Ascending aorta (tissue), 2 donors: ENCODE results near the gene SLC2A1. TPM values are rescaled to one million over a fixed set of nuclear protein-coding genes. Genes with fewer than 3 reads are reported as not detected.

Source experiments
- DNase-seq, 2 donors: peaks; one replicate each; pipeline ENCODE4 v3.0.0-alpha.2; 2019; ENCODE audit warnings: low spot score in 2 of 2
- H3K27ac ChIP-seq, 2 donors: fragments of 200-600 bp; sonication (generic); one replicate each; pipeline ENCODE4 v1.5.1; 2016 to 2017; ENCODE audit warnings: mild to moderate bottlenecking in 1 of 2
- H3K27me3 ChIP-seq: fragments of 200-600 bp; sonication (generic); one replicate; pipeline ENCODE4 v1.5.1; 2017
- H3K36me3 ChIP-seq, 2 donors: fragments of 200-600 bp; sonication (generic); one replicate each; pipeline ENCODE4 v1.5.1; 2016
- H3K4me1 ChIP-seq, 2 donors: fragments of 200-600 bp; sonication (generic); one replicate each; pipeline ENCODE4 v1.5.1; 2016 to 2017; ENCODE audit warnings: mild to moderate bottlenecking in 1 of 2
- H3K4me3 ChIP-seq, 2 donors: fragments of 200-600 bp; sonication (generic); one replicate each; pipeline ENCODE4 v1.5.1; 2016 to 2017; ENCODE audit warnings: mild to moderate bottlenecking in 1 of 2
- H3K9me3 ChIP-seq, 2 donors: fragments of 200-600 bp; sonication (generic); one replicate each; pipeline ENCODE4 v1.5.1; 2016
- intact Hi-C: fragments of 100-400 bp; cut with DNase I; formaldehyde crosslinking; loops from one replicate; pipeline ENCODE4 v1.15.1; 2023
- total RNA-seq: library from RNA; depleted of rRNA; stranded (reverse); fragments of >200 nt; gene quantifications from one replicate; pipeline ENCODE4 v1.1.0, GENCODE V29; 2016
- TF ChIP-seq, protein P1 (sequence below), 3 experiments: fragments of 200-600 bp in 2 of 3; fragments of 450-650 bp in 1 of 3; sonication (generic) in 2 of 3; IDR thresholded peaks; one replicate each; pipeline ENCODE4 v1.5.1; 2016 to 2019; ENCODE audit warnings: antibody characterized with exemption in 3 of 3, mild to moderate bottlenecking in 1 of 3, moderate library complexity in 1 of 3

The SLC2A1 gene
- total RNA-seq, 1 donor from 2014 or later, result 15.5 TPM

DNA sequence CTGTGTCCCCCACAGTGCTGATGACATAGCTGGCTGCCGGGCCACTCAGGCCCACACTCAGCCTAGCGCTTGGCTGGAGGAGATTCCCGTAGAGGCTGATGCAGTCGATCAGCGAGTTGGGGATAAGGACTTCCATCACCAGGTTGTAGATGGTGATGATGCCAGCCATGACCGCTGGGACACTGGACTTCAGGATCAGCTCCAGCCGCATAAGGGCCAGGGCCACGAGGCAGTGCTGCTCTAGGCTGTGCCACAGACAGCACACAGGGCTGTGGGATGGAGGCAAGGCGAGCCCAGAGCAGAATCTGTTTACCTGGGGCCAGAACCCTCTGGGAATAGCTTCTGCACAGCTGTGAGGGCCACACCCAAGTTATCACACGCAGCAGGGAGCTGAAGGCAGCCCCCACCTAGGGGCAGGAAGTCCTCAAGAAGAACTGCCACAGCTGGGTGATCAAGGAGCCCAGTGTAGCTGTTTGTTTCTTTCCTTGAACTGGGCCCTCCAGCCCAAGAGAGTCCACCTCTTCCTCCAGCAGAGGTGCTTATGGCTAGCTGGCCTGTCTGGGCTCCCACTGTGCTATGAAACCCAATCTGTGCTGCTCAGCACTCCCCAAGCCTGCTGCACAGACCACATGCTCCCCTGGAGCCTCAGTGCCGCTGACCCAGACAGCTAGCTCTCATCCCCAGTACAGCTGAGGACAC is 6.2 kb downstream of the SLC2A1 start:
- Histone ChIP-seq H3K27ac (peak overlapping the region; percentile 55 to 60), H3K9me3 (no peaks in the 10 kb centered on the region), H3K4me3 (no peak overlapping the region), H3K27me3 (no peaks in the 10 kb centered on the region), H3K36me3 (no peaks in the 10 kb centered on the region), H3K4me1 (peaks cover 4 to 28% of the 10 kb centered on the region in 2 donors)
- intact Hi-C loops, result loop anchor here (10.0 kb wide), 1 partner anchor 1458 kb away; no protein-coding TSS in a partner anchor
- no peak for DNase-seq
- TF ChIP-seq, protein P1, sequence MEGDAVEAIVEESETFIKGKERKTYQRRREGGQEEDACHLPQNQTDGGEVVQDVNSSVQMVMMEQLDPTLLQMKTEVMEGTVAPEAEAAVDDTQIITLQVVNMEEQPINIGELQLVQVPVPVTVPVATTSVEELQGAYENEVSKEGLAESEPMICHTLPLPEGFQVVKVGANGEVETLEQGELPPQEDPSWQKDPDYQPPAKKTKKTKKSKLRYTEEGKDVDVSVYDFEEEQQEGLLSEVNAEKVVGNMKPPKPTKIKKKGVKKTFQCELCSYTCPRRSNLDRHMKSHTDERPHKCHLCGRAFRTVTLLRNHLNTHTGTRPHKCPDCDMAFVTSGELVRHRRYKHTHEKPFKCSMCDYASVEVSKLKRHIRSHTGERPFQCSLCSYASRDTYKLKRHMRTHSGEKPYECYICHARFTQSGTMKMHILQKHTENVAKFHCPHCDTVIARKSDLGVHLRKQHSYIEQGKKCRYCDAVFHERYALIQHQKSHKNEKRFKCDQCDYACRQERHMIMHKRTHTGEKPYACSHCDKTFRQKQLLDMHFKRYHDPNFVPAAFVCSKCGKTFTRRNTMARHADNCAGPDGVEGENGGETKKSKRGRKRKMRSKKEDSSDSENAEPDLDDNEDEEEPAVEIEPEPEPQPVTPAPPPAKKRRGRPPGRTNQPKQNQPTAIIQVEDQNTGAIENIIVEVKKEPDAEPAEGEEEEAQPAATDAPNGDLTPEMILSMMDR (IDR thresholded peaks at IDR 0.05), result no peak

DNA sequence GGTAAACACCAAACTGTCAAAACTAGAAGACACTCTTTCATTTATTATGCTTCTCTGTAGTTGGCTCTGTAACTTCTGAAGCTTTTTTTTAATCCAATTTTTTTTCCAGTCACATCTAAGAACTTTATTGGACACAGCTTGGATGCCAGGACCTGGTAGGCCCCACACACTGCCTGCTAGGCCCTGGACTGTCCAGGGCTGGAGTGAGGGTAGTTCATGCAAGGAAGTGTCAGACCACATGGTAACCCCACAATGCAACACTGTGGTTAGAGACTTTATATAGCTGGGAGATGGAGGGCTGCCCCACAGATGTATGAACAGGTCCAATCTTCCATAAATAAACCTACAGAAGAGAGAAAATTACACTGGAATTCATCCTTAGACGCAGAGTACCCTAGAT is 7.1 kb downstream of the SLC2A1 start:
- TF ChIP-seq, protein P1 (IDR thresholded peaks at IDR 0.05), result no peak
- Histone ChIP-seq H3K36me3 (no peaks in the 10 kb centered on the region), H3K4me1 (peaks cover 5 to 22% of the 10 kb centered on the region in 2 donors), H3K9me3 (no peaks in the 10 kb centered on the region), H3K4me3 (no peak overlapping the region), H3K27ac (no peak overlapping the region), H3K27me3 (no peaks in the 10 kb centered on the region)
- intact Hi-C loops, result loop anchor here (10.0 kb wide), 1 partner anchor 1457 kb away; no protein-coding TSS in a partner anchor
- DNase-seq, result no peak

DNA sequence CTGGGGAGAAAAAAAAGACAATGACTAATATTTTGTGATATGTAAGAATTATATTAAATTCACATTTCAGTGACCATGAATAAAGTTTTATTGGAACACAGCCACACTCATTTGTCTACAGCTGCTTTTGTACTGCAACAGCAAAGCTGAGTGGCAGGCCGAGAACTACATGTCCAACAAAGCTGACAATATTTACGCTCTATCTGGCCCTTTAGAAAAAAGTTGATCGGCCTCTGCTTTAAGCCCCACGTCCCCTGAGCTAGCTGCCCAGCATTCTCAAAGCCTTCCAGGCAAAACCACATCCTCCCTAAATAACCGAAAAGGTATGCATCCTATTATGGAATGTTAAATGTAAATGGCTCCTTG is 8.6 kb downstream of the SLC2A1 start:
- Histone ChIP-seq H3K27me3 (no peaks in the 10 kb centered on the region), H3K27ac (peak overlapping the region in 1 of 2 donors; percentile 38), H3K9me3 (no peaks in the 10 kb centered on the region), H3K4me1 (peaks cover 6 to 19% of the 10 kb centered on the region in 2 donors), H3K36me3 (no peaks in the 10 kb centered on the region), H3K4me3 (no peak overlapping the region)
- TF ChIP-seq, protein P1 (IDR thresholded peaks at IDR 0.05), result no peak
- DNase-seq, result no peak
- intact Hi-C loops, result loop anchor here (10.0 kb wide), 1 partner anchor 1455 kb away; no protein-coding TSS in a partner anchor

DNA sequence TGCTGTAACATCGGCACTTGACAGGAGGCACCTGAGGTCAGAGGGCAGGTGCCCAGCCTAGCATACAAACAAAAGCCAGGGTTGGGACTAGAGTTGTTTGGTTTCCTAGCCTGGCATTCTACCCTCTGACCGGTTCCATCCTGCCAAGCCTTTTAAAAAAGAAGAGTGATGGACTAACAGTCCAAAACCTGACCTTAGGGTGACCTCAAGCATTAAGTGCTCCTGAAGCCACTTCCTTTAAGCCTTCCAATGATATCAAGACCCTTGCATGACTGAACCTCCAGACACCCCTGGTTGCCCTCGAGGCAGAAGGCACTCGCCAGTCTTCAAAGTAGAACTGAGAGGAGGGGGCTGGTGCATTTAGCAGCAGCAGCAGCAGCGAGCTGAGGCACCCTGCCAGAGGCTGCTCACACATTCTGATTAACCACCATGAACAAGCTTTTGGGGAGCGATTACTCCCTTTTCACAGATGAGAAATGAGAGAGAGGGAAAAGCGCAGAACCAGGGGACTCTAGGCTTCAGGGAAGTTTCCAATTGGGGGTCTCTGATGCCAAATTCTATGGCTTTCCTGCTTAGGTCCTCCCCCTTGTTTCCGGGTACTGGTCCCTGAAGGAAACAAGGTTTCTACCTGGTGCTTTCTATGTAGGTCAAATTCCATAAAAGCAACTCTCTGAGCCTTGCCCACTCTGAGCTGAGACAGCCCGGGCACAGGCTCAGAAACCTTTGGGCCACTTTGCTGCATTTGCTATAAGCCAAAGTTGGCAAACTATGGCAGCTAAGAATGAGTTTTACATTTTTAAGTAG is 9.2 kb downstream of the SLC2A1 start:
- Histone ChIP-seq H3K4me3 (no peak overlapping the region), H3K9me3 (no peaks in the 10 kb centered on the region), H3K27me3 (no peaks in the 10 kb centered on the region), H3K36me3 (no peaks in the 10 kb centered on the region), H3K4me1 (peaks cover 6 to 25% of the 10 kb centered on the region in 2 donors), H3K27ac (peak overlapping the region; percentile 14 to 38)
- no peak for DNase-seq
- TF ChIP-seq, protein P1 (IDR thresholded peaks at IDR 0.05), result no peak
- intact Hi-C loops, result loop anchor here (10.0 kb wide), 2 partner anchors 505 to 1455 kb away; partner anchors contain the start of gene HYI

DNA sequence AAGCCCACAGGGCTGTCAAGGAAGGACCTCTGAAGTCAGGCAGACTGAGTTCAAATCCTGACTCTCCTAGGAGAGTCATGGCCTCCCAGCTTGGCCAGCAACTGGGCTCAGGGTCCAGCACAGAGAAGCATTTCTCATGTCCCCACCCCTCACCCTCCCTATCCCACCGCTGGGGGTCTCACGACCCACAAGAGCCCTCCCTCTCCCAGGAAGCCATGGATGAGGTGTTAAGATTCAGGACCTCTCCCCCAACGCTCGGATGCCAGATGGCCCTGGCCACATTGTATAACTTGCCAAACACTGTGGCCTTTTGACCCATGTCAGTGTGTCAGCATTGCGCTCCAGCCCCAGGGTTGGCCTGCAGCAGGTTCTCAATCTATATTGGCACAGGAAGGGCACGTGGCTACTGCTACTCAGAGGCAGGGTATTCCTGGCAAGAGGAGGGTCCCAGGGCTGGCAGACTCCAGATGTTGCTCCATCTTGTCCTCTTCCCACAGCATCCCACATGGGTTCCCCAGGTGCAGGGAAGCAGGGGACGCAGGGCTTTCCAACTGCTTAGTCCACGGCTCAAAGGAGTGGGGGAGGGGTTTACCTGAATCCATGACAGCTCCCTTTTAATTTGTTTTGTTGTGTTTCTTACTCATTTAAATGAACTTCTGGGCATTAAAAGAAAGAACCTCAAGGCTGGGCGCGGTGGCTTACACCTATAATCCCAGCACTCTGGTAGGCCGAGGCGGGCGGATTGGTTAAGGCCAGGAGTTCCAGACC is 10.5 kb downstream of the SLC2A1 start:
- H3K27me3 ChIP-seq, result no peaks in the 10 kb centered on the region
- H3K4me3 ChIP-seq, result no peak overlapping the region
- TF ChIP-seq, protein P1 (IDR thresholded peaks at IDR 0.05), result no peak
- DNase-seq, result no peak
- peak overlapping the region; percentile 41 to 93 for H3K27ac ChIP-seq
- H3K4me1 ChIP-seq, result peaks cover 16 to 38% of the 10 kb centered on the region in 2 donors
- no peaks in the 10 kb centered on the region for H3K9me3 ChIP-seq
- no peaks in the 10 kb centered on the region for H3K36me3 ChIP-seq
- intact Hi-C loops, result loop anchor here (10.0 kb wide), 1 partner anchor 507 kb away; the partner anchor contains the start of gene HYI
